Endothelial cell of umbilical vein (primary cell): ENCODE data around the gene TPO. TPM values are rescaled to one million over a fixed set of nuclear protein-coding genes. Genes with fewer than 3 reads are reported as not detected.

Experiments
- BruUV-seq: library from RNA; stranded (reverse); fragments of 400-500 nt; replicated peaks from 2 replicates; lab custom pipeline; 2021; lab: Mats Ljungman, UMichigan
- CTCF ChIA-PET: fragments of 300-600, 350-600 bp; sonication (Branson Sonifier 250); formaldehyde crosslinking; loops from one replicate; lab custom pipeline; 2021; ENCODE audit warnings: antibody characterized with exemption, inconsistent platforms; lab: Charles Lee
- POLR2A ChIA-PET: fragments of 300-600, 350-600 bp; sonication (Branson Sonifier 250); formaldehyde crosslinking; loops from one replicate; lab custom pipeline; 2021; ENCODE audit warnings: antibody characterized with exemption, inconsistent platforms; lab: Charles Lee
- DNase-seq: peaks from one replicate; pipeline ENCODE4 v3.0.0-alpha.2; 2011; ENCODE audit warnings: low read depth, low spot score
- FAIRE-seq: peaks from 2 replicates; lab custom pipeline; 2011; peaks lifted over from hg19 to GRCh38; lab: Jason Lieb, UNC
- H2AFZ ChIP-seq: 2 replicates; pipeline ENCODE4 v1.6.0; 2012; ENCODE audit warnings: low read depth, low read length, control low read depth, inconsistent platforms
- H3K27ac ChIP-seq: 2 replicates; pipeline ENCODE4 v1.5.1; 2011; ENCODE audit warnings: low read depth, mild to moderate bottlenecking, control low read depth, low read length, moderate library complexity; ENCODE audit not compliant: insufficient read depth
- H3K27me3 ChIP-seq, 2 experiments: 2 replicates each; pipeline versions ENCODE4 v1.6.0 to v1.6.1; 2011; ENCODE audit warnings: low read length in 2 of 2, mixed read lengths in 1 of 2; ENCODE audit not compliant: control insufficient read depth in 2 of 2, insufficient read depth in 2 of 2
- H3K36me3 ChIP-seq, 2 experiments: 2 replicates in 1 of 2; 3 replicates in 1 of 2; pipeline ENCODE4 v1.5.1; 2011; ENCODE audit warnings: low read length in 2 of 2, mild to moderate bottlenecking in 1 of 2, moderate library complexity in 1 of 2; ENCODE audit not compliant: control insufficient read depth in 2 of 2, insufficient read depth in 2 of 2; ENCODE audit errors: extremely low read depth in 1 of 2
- H3K4me1 ChIP-seq: 3 replicates; pipeline ENCODE4 v1.5.1; 2011; ENCODE audit warnings: mild to moderate bottlenecking, low read length; ENCODE audit not compliant: control insufficient read depth, insufficient read depth; ENCODE audit errors: extremely low read depth
- H3K4me2 ChIP-seq: 2 replicates; pipeline ENCODE4 v1.6.1; 2011; ENCODE audit warnings: low read length, control low read depth, mixed read lengths; ENCODE audit not compliant: insufficient read depth
- H3K4me3 ChIP-seq, 3 experiments: fragments of 200-600 bp in 1 of 3; sonication (generic), shearing (Covaris generic) in 1 of 3; replicated peaks in 1 of 3; 2 replicates each; pipeline ENCODE4 v1.5.1; 2011 to 2016; ENCODE audit warnings: control low read depth in 3 of 3, low read length in 3 of 3, mild to moderate bottlenecking in 2 of 3, inconsistent platforms in 1 of 3, low read depth in 1 of 3, moderate library complexity in 1 of 3; ENCODE audit not compliant: insufficient read depth in 1 of 3
- H3K79me2 ChIP-seq: 2 replicates; pipeline ENCODE4 v1.6.0; 2012; ENCODE audit warnings: low read length, inconsistent platforms; ENCODE audit not compliant: control insufficient read depth, insufficient read depth
- H3K9ac ChIP-seq: replicated peaks from 2 replicates; pipeline ENCODE3; 2011; ENCODE audit warnings: low read length, control low read depth; ENCODE audit not compliant: insufficient read depth; ENCODE audit errors: extremely low read depth
- H3K9me1 ChIP-seq: replicated peaks from 3 replicates; pipeline ENCODE4 v1.6.0; 2011; ENCODE audit warnings: mild to moderate bottlenecking, low read length; ENCODE audit not compliant: control insufficient read depth, insufficient read depth; ENCODE audit errors: extremely low read depth
- H3K9me3 ChIP-seq: replicated peaks from 2 replicates; pipeline ENCODE4 v1.5.1; 2012; ENCODE audit warnings: low read length, inconsistent platforms; ENCODE audit not compliant: control insufficient read depth, insufficient read depth
- H4K20me1 ChIP-seq: replicated peaks from 2 replicates; pipeline ENCODE3; 2011; ENCODE audit warnings: mild to moderate bottlenecking, low read length; ENCODE audit not compliant: control insufficient read depth, insufficient read depth; ENCODE audit errors: extremely low read depth
- EZH2 ChIP-seq: IDR thresholded peaks from 2 replicates; pipeline ENCODE4 v1.6.1; 2012; ENCODE audit warnings: borderline replicate concordance, low read depth, mild to moderate bottlenecking, moderate library complexity, low read length, inconsistent platforms; ENCODE audit not compliant: severe bottlenecking
- FOS ChIP-seq: IDR thresholded peaks from 2 replicates; pipeline ENCODE4 v1.6.1; 2011; ENCODE audit warnings: mild to moderate bottlenecking, low read length, moderate library complexity, borderline replicate concordance; ENCODE audit not compliant: insufficient read depth
- GATA2 ChIP-seq: IDR thresholded peaks from 2 replicates; pipeline ENCODE4 v1.7.0; 2011; ENCODE audit warnings: low read depth, mild to moderate bottlenecking, moderate library complexity, mixed read lengths, low read length; ENCODE audit not compliant: insufficient read length, insufficient read depth
- JUN ChIP-seq: IDR thresholded peaks from 2 replicates; pipeline ENCODE4 v1.6.1; 2011; ENCODE audit warnings: borderline replicate concordance, low read depth; ENCODE audit not compliant: insufficient read length, insufficient read depth
- MYC ChIP-seq: IDR thresholded peaks from one replicate; pipeline ENCODE4 v1.6.1; 2011; ENCODE audit warnings: mild to moderate bottlenecking, low read depth, low read length
- POLR2A ChIP-seq: IDR thresholded peaks from 2 replicates; pipeline ENCODE4 v1.6.1; 2012; ENCODE audit warnings: low read depth, mild to moderate bottlenecking, control low read depth, low read length
- POLR2AphosphoS5 ChIP-seq: IDR thresholded peaks from 2 replicates; pipeline ENCODE4 v1.6.1; 2012; ENCODE audit warnings: low read depth, mild to moderate bottlenecking, control low read depth, low read length, moderate library complexity; ENCODE audit not compliant: insufficient read depth
- dilution Hi-C: fragments of 300-500 bp; cut with MboI; formaldehyde crosslinking; loops from one replicate; pipeline ENCODE4 v1.15.0; 2019; ENCODE audit warnings: low sequenced_read_pairs; ENCODE audit not compliant: extremely low pct_ligation_motif_present
- intact Hi-C: fragments of 100-400 bp; cut with micrococcal nuclease; formaldehyde crosslinking; loops from one replicate; pipeline ENCODE4 v1.10.0; 2022
- polyA plus RNA-seq, 4 experiments: library from polyadenylated mRNA; depleted of rRNA in 3 of 4; stranded (reverse) in 3 of 4; unstranded in 1 of 4; fragments of >200 nt; gene quantifications; 2 replicates each; pipeline versions ENCODE4 v1.2.1 to v1.2.3, GENCODE V29; 2011 to 2012; ENCODE audit warnings: missing spikeins in 1 of 4
- total RNA-seq: library from RNA; stranded (reverse); gene quantifications from 2 replicates; pipeline ENCODE4 v1.2.3, GENCODE V29; 2021
- TF ChIP-seq, protein P1 (sequence below): IDR thresholded peaks from 2 replicates; pipeline ENCODE4 v1.6.1; 2011; ENCODE audit not compliant: insufficient read depth, insufficient read length
- TF ChIP-seq, protein P2 (sequence below), 2 donors: IDR thresholded peaks; 1 replicate in 1 of 2; 2 replicates in 1 of 2; pipeline ENCODE4 v1.5.1; 2011; ENCODE audit warnings: low read length in 2 of 2, mild to moderate bottlenecking in 2 of 2, moderate library complexity in 2 of 2, control low read depth in 1 of 2, inconsistent platforms in 1 of 2, low read depth in 1 of 2; ENCODE audit not compliant: insufficient read depth in 1 of 2; ENCODE audit errors: extremely low read depth in 1 of 2

Gene TPO
- total and polyA plus RNA-seq, 2 donors (not counting 3 experiments of a cell fraction or from before 2014, with no cell fraction given) = not detected

GRCh38 chr2:1370461-1370860, 42.8 kb upstream of the TPO start:
- Histone ChIP-seq H3K4me1 (no peaks in the 10 kb centered on the region), H3K9ac (no peak overlapping the region), H3K27me3 (no peaks in the 10 kb centered on the region), H3K36me3 (no peaks in the 10 kb centered on the region), H3K9me3 (peaks cover 6% of the 10 kb centered on the region), H3K9me1 (no peaks in the 10 kb centered on the region), H3K27ac (no peak overlapping the region), H3K4me3 (no peak overlapping the region), H3K4me2 (no peak overlapping the region), H2AFZ (no peak overlapping the region), H4K20me1 (no peaks in the 10 kb centered on the region), H3K79me2 (no peaks in the 10 kb centered on the region)
- intact Hi-C loops (no loop called here), dilution Hi-C loops (no loop called here)
- no peak for DNase-seq
- ChIA-PET CTCF (no interaction called here), POLR2A (no interaction called here)
- TF ChIP-seq MYC (no peak), FOS (no peak), JUN (no peak), POLR2A (no peak), GATA2 (no peak), POLR2AphosphoS5 (no peak), EZH2 (no peak)
- TF ChIP-seq, protein P1, sequence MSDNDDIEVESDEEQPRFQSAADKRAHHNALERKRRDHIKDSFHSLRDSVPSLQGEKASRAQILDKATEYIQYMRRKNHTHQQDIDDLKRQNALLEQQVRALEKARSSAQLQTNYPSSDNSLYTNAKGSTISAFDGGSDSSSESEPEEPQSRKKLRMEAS = no peak
- TF ChIP-seq, protein P2, sequence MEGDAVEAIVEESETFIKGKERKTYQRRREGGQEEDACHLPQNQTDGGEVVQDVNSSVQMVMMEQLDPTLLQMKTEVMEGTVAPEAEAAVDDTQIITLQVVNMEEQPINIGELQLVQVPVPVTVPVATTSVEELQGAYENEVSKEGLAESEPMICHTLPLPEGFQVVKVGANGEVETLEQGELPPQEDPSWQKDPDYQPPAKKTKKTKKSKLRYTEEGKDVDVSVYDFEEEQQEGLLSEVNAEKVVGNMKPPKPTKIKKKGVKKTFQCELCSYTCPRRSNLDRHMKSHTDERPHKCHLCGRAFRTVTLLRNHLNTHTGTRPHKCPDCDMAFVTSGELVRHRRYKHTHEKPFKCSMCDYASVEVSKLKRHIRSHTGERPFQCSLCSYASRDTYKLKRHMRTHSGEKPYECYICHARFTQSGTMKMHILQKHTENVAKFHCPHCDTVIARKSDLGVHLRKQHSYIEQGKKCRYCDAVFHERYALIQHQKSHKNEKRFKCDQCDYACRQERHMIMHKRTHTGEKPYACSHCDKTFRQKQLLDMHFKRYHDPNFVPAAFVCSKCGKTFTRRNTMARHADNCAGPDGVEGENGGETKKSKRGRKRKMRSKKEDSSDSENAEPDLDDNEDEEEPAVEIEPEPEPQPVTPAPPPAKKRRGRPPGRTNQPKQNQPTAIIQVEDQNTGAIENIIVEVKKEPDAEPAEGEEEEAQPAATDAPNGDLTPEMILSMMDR (IDR thresholded peaks at IDR 0.05; ENCODE audit: extremely low read depth in 1 of 2, insufficient read depth in 1 of 2, low read depth in 1 of 2, low read length in 2 of 2) = no peak
- no TSS peak for BruUV-seq
- FAIRE-seq = no peak
